Panc1 (cell line): ENCODE measurements around the gene RIC8A. TPM values are rescaled to one million over a fixed set of nuclear protein-coding genes. Genes with fewer than 3 reads are reported as not detected.

Source experiments
- ATAC-seq: fragments of 200-7000 bp; cut with Tn5 transposase; 2 replicates; pipeline ENCODE4 v1.9.1; 2020; ENCODE audit warnings: mild to moderate bottlenecking, moderate library complexity
- BruUV-seq: library from RNA; stranded (reverse); fragments of 400-500 nt; replicated peaks from 2 replicates; lab custom pipeline; 2021; lab: Mats Ljungman, UMichigan
- CTCF ChIA-PET: fragments of 300-600 bp; sonication (Branson Sonifier 250); formaldehyde crosslinking; loops from one replicate; lab custom pipeline; 2022; ENCODE audit warnings: antibody characterized with exemption; lab: Charles Lee
- POLR2A ChIA-PET: fragments of 300-600 bp; sonication (Branson Sonifier 250); formaldehyde crosslinking; loops from one replicate; lab custom pipeline; 2022; ENCODE audit warnings: antibody characterized with exemption; lab: Charles Lee
- DNase-seq: peaks from one replicate; pipeline ENCODE4 v3.0.0-alpha.2; 2010; ENCODE audit warnings: low read depth, low spot score
- H3K27ac ChIP-seq: 2 replicates; pipeline ENCODE4 v1.5.1; 2011; ENCODE audit warnings: mild to moderate bottlenecking, low read length, inconsistent platforms
- H3K27me3 ChIP-seq: fragments of 200-500 bp; sonication (Bioruptor generic); 2 replicates; pipeline ENCODE4 v1.6.0; 2014; ENCODE audit warnings: low read length, inconsistent platforms; ENCODE audit not compliant: control insufficient read depth, insufficient read depth
- H3K36me3 ChIP-seq: fragments of 200-500 bp; sonication (Bioruptor generic); 2 replicates; pipeline ENCODE4 v1.5.1; 2014; ENCODE audit warnings: inconsistent platforms, mild to moderate bottlenecking, low read length, moderate library complexity; ENCODE audit not compliant: control insufficient read depth, insufficient read depth
- H3K4me1 ChIP-seq: 2 replicates; pipeline ENCODE4 v1.5.1; 2011; ENCODE audit warnings: inconsistent platforms, mild to moderate bottlenecking, low read length, moderate library complexity; ENCODE audit not compliant: control insufficient read depth, insufficient read depth
- H3K4me3 ChIP-seq, 2 experiments: 2 replicates each; pipeline ENCODE4 v1.5.1; 2011 to 2012; ENCODE audit warnings: low read depth in 2 of 2, low read length in 2 of 2, mild to moderate bottlenecking in 2 of 2, inconsistent platforms in 1 of 2, moderate library complexity in 1 of 2
- H3K9me3 ChIP-seq: fragments of 200-500 bp; sonication (Bioruptor generic); 2 replicates; pipeline ENCODE4 v1.5.1; 2014; ENCODE audit warnings: low read depth, mild to moderate bottlenecking, inconsistent platforms, low read length, moderate library complexity; ENCODE audit not compliant: control insufficient read depth, insufficient read depth
- CTCF ChIP-seq: fragments of 450-650 bp; IDR thresholded peaks from 2 replicates; pipeline ENCODE4 v1.5.1; 2017; ENCODE audit warnings: mild to moderate bottlenecking
- POLR2AphosphoS5 ChIP-seq: IDR thresholded peaks from 2 replicates; pipeline ENCODE4 v1.6.1; 2012; ENCODE audit warnings: mild to moderate bottlenecking, low read depth, low read length, moderate library complexity
- REST ChIP-seq, 2 experiments: IDR thresholded peaks; 2 replicates each; pipeline ENCODE4 v1.6.1; 2011 to 2012; ENCODE audit warnings: low read depth in 2 of 2, control low read depth in 1 of 2, low read length in 1 of 2, mild to moderate bottlenecking in 1 of 2, moderate library complexity in 1 of 2; ENCODE audit not compliant: insufficient read depth in 1 of 2
- SIN3A ChIP-seq: IDR thresholded peaks from 2 replicates; pipeline ENCODE4 v1.6.1; 2012; ENCODE audit warnings: low read depth, mild to moderate bottlenecking, low read length, moderate library complexity, borderline replicate concordance; ENCODE audit not compliant: insufficient read depth
- TCF7L2 ChIP-seq: IDR thresholded peaks from 2 replicates; pipeline ENCODE4 v1.6.1; 2011; ENCODE audit warnings: mild to moderate bottlenecking, low read depth, low read length, inconsistent platforms
- in situ Hi-C: cut with HindIII; loops from 2 replicates; pipeline ENCODE4 v1.10.0; 2016; ENCODE audit warnings: low sequenced_read_pairs, low pct_unique_long_range_greater_than_20kb
- intact Hi-C: fragments of 100-400 bp; cut with micrococcal nuclease; formaldehyde crosslinking; loops from one replicate; pipeline ENCODE4 v1.10.0; 2022; ENCODE audit not compliant: unreplicated experiment
- total RNA-seq: library from RNA; stranded (reverse); gene quantifications from one replicate; pipeline ENCODE4 v1.2.1, GENCODE V29; 2021; ENCODE audit not compliant: unreplicated experiment

The RIC8A gene
- total RNA-seq, 1 experiment from 2014 or later, result 264 TPM

GRCh38 chr11:210122-210802 is 2.8 kb downstream of the RIC8A start:
- no TSS peak for BruUV-seq
- Histone ChIP-seq H3K4me1 (peaks cover 33% of the 10 kb centered on the region), H3K4me3 (peak overlapping the region; percentile 99 to 100), H3K36me3 (peaks cover 38% of the 10 kb centered on the region), H3K9me3 (no peaks in the 10 kb centered on the region), H3K27me3 (no peaks in the 10 kb centered on the region), H3K27ac (peak overlapping the region; percentile 100)
- in situ Hi-C loops (no loop called here), intact Hi-C loops (loop anchor here (10.0 kb wide), 1 partner anchor 145 kb away; no protein-coding TSS in a partner anchor)
- no peak for TF ChIP-seq POLR2AphosphoS5
- TF ChIP-seq SIN3A, result no peak
- TF ChIP-seq REST (IDR thresholded peaks at IDR 0.05; ENCODE audit: insufficient read depth in 1 of 2, low read depth in 2 of 2, low read length in 1 of 2), result no peak
- TF ChIP-seq CTCF, result no peak
- no peak for TF ChIP-seq TCF7L2
- no peak for DNase-seq
- POLR2A ChIA-PET, result no interaction called here
- ATAC-seq, result no peak
- CTCF ChIA-PET, result interaction anchor here (0.6 kb wide), 1 partner anchor 144 kb away, joined by 5 read pairs; no protein-coding TSS in a partner anchor

GRCh38 chr11:210803-211180 is 3.3 kb downstream of the RIC8A start:
- BruUV-seq, result no TSS peak
- DNase-seq, result no peak
- H3K9me3 ChIP-seq, result no peaks in the 10 kb centered on the region
- peak overlapping the region in 1 of 2 experiments; percentile 100; a peak in 2 of 4 replicates for H3K4me3 ChIP-seq
- intact Hi-C loops (loop anchor here (10.0 kb wide), 1 partner anchor 144 kb away; no protein-coding TSS in a partner anchor), in situ Hi-C loops (no loop called here)
- no peaks in the 10 kb centered on the region for H3K27me3 ChIP-seq
- no peak for ATAC-seq
- no peak for TF ChIP-seq REST (IDR thresholded peaks at IDR 0.05; ENCODE audit: insufficient read depth in 1 of 2, low read depth in 2 of 2, low read length in 1 of 2)
- TF ChIP-seq TCF7L2, result no peak
- TF ChIP-seq POLR2AphosphoS5, result no peak
- TF ChIP-seq CTCF, result no peak
- no peak for TF ChIP-seq SIN3A
- peaks cover 38% of the 10 kb centered on the region for H3K36me3 ChIP-seq
- peak overlapping the region; percentile 100 for H3K27ac ChIP-seq
- peaks cover 28% of the 10 kb centered on the region for H3K4me1 ChIP-seq
- CTCF ChIA-PET, result no interaction called here
- POLR2A ChIA-PET, result no interaction called here
